Measurements from ENCODE around the gene MARF1. TPM values are rescaled to one million over a fixed set of nuclear protein-coding genes. Genes with fewer than 3 reads are reported as not detected.
"Not testable (repeated sequence)": the region's sequence is repeated elsewhere in the genome, so short reads cannot be mapped to it uniquely, and the experiment has no call there.

MARF1 gene
- total RNA-seq, 2 donors from 2014 or later: 39.5 to 50.9 TPM

DNA sequence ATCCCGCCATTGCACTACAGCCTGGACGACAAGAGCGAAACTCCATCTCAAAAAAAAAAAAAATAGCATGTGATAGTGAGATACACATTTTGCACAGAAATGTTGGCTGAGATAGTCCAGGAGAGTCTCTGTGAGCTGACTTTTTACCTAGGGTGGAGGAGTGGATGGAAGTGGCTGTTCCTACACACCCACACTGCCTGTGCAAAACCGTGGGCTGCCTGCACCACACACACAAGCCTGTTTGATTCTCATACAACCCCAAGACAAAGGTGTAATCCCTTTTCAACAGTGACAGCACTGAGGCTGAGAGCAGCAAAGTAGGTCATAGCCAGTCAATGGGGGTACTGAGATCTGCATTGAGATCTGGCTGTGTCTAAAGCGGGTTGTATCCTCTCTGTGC is 86.8 kb downstream of the MARF1 start:
- intact Hi-C loops (cut with DNase I): no loop called here
- ATAC-seq: no peak
- DNase-seq: no peak

DNA sequence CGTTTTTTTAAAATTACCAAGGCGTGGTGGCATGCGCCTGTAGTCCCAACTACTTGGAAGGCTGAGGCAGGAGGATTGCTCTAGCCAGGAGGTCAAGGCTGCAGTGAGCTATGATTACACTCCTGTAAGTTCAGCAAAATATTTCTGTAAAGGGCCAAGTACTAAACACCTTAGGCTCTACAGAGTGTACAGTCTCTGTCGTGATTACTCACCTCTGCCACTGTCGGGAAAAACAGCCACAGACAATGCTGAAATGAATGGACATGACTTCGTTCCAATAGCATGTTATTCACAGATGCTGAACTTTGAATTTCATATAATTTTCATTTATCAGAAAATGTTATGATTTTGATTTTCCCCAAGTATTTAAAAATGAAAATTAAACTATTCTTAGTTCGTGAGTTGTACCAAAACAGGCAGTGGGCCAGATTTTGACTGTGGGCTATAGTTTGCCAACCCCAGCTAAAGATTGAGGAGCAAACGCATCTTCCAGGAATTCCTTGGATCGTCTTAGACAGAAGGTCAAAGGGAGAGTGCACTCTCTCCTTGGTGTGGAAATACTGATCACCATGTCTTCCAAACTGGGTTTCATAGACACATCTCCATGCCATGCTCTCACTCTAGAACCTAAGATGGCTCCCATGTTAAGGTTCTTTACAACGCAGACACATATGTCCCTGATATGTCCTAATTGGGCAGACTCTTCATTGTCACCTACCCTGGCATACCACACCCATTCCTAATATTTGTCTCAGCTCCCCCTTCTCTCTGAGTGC is 89.5 kb downstream of the MARF1 start:
- ATAC-seq (no peak), DNase-seq (no peak)
- intact Hi-C loops (cut with DNase I): loop anchor here in 1 of 2 donors (5.0 kb wide), 1 partner anchor 126 kb away; no protein-coding TSS in a partner anchor

DNA sequence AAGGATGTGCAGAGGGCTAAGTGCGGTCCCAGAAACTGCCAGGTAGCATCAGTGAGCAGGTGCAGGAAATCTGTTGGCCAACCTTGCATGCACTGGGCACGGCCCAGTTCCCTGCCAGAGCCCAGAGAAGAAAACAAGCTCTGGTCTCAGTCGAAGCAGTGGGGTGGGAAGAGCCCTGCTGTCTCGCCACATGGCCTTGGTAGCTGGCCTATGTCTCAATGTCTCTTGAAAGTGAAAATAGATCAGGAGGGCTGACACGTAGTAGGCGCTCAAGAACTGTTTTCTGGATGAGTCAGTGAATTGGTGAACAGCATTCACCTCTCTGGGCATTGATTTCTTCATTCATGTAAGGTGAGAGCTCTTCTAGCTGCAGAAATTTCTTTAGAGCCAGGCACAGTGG is 90.4 kb downstream of the MARF1 start:
- ATAC-seq (no peak), DNase-seq (no peak)
- intact Hi-C loops (cut with DNase I): loop anchor here in 1 of 2 donors (5.0 kb wide), 1 partner anchor 125 kb away; no protein-coding TSS in a partner anchor

DNA sequence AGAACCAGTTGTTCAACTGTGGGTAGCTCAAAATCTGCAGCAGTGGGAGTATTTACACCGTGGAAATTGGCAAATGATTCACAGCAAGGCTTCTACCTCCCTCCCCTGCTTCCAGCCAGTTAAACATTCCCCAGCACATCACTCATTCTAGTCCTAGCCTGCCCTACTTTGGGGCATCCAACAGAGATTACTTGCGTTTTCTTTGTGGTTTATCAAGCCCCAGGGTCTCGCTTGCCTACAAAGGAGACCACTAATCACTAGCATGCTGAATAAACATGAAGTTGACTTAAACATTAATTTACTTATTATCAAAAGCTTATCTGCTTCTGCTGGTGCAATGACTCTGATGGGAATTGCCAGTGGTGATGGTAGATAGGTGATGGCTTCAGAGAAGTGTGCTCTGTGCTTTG is 94.5 kb downstream of the MARF1 start:
- ATAC-seq (no peak), DNase-seq (no peak)
- intact Hi-C loops (cut with DNase I): no loop called here

DNA sequence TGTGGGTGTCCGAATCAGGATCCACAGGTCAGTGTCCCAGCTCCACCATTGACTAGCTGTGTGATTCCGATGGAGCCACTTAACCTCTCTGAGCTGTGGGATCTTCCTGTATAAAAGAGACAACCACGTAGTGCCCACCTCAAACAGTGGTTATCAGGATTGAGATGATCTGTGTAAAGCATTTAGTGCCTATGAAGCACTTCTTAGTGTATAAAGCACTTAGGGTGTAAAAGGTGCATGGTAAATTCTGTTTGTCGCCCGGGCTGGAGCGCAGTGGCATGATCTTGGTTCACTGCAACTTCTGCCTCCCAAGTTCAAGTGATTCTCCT is 95.2 kb downstream of the MARF1 start:
- DNase-seq (no peak), ATAC-seq (no peak)
- intact Hi-C loops (cut with DNase I): no loop called here

DNA sequence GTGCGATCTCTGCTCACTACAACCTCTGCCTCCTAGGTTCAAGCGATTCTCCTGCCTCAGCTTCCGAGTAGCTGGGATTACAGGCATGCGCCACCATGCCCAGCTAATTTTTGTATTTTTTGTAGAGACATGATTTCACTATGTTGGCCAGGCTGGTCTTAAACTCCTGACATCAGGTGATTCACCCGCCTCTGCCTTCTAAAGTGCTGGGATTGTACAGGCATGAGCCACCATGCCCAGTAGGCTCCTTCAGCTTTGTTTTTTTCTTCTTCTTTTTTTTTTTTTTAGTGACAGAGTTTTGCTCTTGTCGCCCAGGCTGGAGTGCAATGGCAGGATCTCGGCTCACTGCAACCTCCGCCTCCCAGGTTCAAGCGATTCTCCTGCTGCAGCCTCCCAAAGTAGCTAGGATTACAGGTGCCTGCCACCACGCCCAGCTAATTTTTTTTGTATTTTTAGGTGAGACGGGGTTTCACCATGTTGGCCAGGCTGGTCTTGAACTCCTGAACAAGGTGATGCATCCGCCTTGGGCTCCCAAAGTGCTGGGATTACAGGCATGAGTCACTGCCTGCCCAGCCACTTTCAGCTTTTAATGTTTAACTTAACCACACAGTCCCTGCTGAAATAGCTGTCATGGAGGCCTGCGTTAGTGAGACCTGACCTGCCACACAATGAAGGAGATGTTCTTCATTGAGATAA is 95.7 kb downstream of the MARF1 start:
- ATAC-seq; intact Hi-C loops (cut with DNase I); DNase-seq: not testable (repeated sequence)

DNA sequence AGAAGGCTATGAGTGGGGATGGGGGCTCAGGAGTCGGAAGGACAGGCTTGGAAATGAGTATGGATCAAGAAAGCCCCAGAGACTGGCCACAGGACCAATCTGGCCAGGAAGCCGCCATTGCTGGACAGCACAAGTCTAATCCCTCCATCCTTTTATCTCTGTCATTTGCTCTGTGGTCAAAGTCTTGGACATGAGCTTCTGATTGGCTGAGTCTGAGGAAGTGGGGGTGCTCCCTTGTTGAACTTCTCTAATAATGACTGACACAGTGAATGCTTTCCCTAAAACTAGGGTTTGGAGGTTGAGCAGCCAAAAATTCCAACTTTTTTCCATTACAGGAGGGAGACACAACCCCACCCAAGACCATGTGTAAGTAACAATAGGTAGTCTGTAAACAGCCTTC is 97.4 kb downstream of the MARF1 start:
- intact Hi-C loops (cut with DNase I): no loop called here
- no peak for DNase-seq
- no peak for ATAC-seq

DNA sequence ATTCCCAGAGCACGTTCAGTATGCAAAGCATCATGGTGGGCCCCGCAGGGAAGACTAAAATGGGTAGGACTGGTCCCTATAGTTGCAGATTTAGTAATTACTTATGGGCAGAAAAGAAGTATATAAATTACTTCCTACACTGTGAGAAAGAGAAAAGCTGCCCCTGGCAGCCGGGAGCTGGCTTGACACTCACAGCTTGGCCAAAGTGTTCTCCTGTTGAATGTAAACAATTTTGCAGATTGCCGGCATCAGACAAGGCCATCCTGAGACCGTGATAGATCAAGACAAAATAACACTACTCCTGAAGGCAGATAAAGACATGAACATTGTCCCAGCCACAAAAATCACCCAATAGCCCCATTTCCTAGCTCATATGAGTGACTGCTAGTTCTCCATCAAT is 98.5 kb downstream of the MARF1 start:
- DNase-seq (no peak), ATAC-seq (no peak)
- intact Hi-C loops (cut with DNase I): no loop called here

Other genes starting within 250 kb of the MARF1 start
- 1 to 10 TPM; 5.5 to 8.3 TPM for gene MPV17L, start 247.4 kb downstream of the MARF1 start, total RNA-seq
- gene BMERB1, start 208.6 kb downstream of the MARF1 start, total RNA-seq: 10 to 100 TPM; 50.0 to 74.3 TPM
- 10 to 100 TPM; 17.8 to 19.8 TPM for gene NDE1, start 7.1 kb upstream of the MARF1 start, total RNA-seq
- gene MYH11, start 213.9 kb upstream of the MARF1 start, total RNA-seq: 10 to 100 TPM; 64.7 to 75.8 TPM
- 10 to 100 TPM; 20.3 to 23.1 TPM for gene CEP20, start 245.4 kb upstream of the MARF1 start, total RNA-seq

All from left cardiac atrium (tissue), 4 donors.